Lower leg skin (tissue), 4 donors: ENCODE results near the gene SNX18. TPM values are rescaled to one million over a fixed set of nuclear protein-coding genes. Genes with fewer than 3 reads are reported as not detected.

Experiments used
- DNase-seq, 2 donors: peaks; one replicate each; pipeline ENCODE4 v3.0.0-alpha.2; 2019; ENCODE audit warnings: low spot score in 2 of 2
- H3K4me3 ChIP-seq: fragments of 200-600 bp; sonication (generic); 2 replicates; pipeline ENCODE4 v1.5.1; 2017; ENCODE audit warnings: mild to moderate bottlenecking, low read depth; ENCODE audit not compliant: poor library complexity, severe bottlenecking
- CTCF ChIP-seq, 3 donors: fragments of 450-650 bp; IDR thresholded peaks; one replicate each; pipeline ENCODE4 v1.5.1; 2016; ENCODE audit warnings: antibody characterized with exemption in 3 of 3, mild to moderate bottlenecking in 3 of 3, moderate library complexity in 2 of 3
- POLR2A ChIP-seq, 2 donors: fragments of 450-650 bp; IDR thresholded peaks; one replicate each; pipeline ENCODE4 v1.6.1; 2016 to 2017; ENCODE audit warnings: antibody characterized with exemption in 2 of 2, mild to moderate bottlenecking in 1 of 2, moderate library complexity in 1 of 2
- WGBS, 2 donors: methylation state at CpG; one replicate each; pipeline ENCODE4 v1.1.5; 2018; 5-methylcytosine and 5-hydroxymethylcytosine counted together
- intact Hi-C: fragments of 100-400 bp; cut with DNase I; formaldehyde crosslinking; loops from one replicate; pipeline ENCODE4 v1.15.0; 2023; ENCODE audit warnings: low total_unique reads
- total RNA-seq, 4 donors: library from RNA; depleted of rRNA; stranded (reverse); fragments of >200 nt; gene quantifications; one replicate each; pipeline ENCODE4 v1.1.0, GENCODE V29; 2016

The SNX18 gene
- total RNA-seq, 4 donors from 2014 or later = 38.5 to 59.6 (median 51.2) TPM

GRCh38 chr5:54563083-54563761, 45.7 kb downstream of the SNX18 start:
- DNase-seq = peak in 1 of 2 donors; percentile 9
- TF ChIP-seq POLR2A (IDR thresholded peaks at IDR 0.05) (no peak), CTCF (IDR thresholded peaks at IDR 0.05) (no peak)
- WGBS, 2 donors = 85 to 100% methylated on average over 1 of the region's 1 CpG
- no peak overlapping the region for H3K4me3 ChIP-seq
- intact Hi-C loops = no loop called here

- TF ChIP-seq POLR2A (IDR thresholded peaks at IDR 0.05) (no peak), CTCF (IDR thresholded peaks at IDR 0.05) (no peak)
- H3K4me3 ChIP-seq = no peak overlapping the region
- intact Hi-C loops = no loop called here
- WGBS, 2 donors = 81 to 90% methylated on average over 2 of the region's 2 CpGs
- DNase-seq = no peak
These were observed 50.4 kb downstream of the SNX18 start for GRCh38 chr5:54567996-54568395.

- WGBS, 2 donors = 22 to 36% methylated on average over 5 of the region's 5 CpGs
- TF ChIP-seq CTCF (IDR thresholded peaks at IDR 0.05) (no peak), POLR2A (IDR thresholded peaks at IDR 0.05) (no peak)
- H3K4me3 ChIP-seq = no peak overlapping the region
- intact Hi-C loops = no loop called here
- DNase-seq = peak in 1 of 2 donors; percentile 81
These were observed 53.4 kb downstream of the SNX18 start for GRCh38 chr5:54570916-54571315.

- 71 to 74% methylated on average over 5 of the region's 5 CpGs for WGBS, 2 donors
- no peak for TF ChIP-seq CTCF (IDR thresholded peaks at IDR 0.05)
- TF ChIP-seq POLR2A (IDR thresholded peaks at IDR 0.05) = no peak
- intact Hi-C loops = no loop called here
- no peak overlapping the region for H3K4me3 ChIP-seq
- DNase-seq = no peak
These were observed 53.9 kb downstream of the SNX18 start for GRCh38 chr5:54571462-54571861.

- 89 to 90% methylated on average over 4 of the region's 4 CpGs for WGBS, 2 donors
These were observed 56.4 kb downstream of the SNX18 start for GRCh38 chr5:54573812-54574489.

More at GRCh38 chr5:54573812-54574489, 56.4 kb downstream of the SNX18 start:
- TF ChIP-seq POLR2A (IDR thresholded peaks at IDR 0.05) = no peak
- no peak for TF ChIP-seq CTCF (IDR thresholded peaks at IDR 0.05)
- peak in 1 of 2 donors; percentile 66 for DNase-seq
- intact Hi-C loops = no loop called here
- H3K4me3 ChIP-seq = no peak overlapping the region
